Tibial nerve (tissue), 3 donors: ENCODE measurements around the gene CD14.

ENCODE experiments used
- CTCF ChIP-seq, 5 experiments: fragments of 200-600 bp in 3 of 5; fragments of 450-650 bp in 2 of 5; sonication (generic) in 3 of 5; IDR thresholded peaks; one replicate each; pipeline ENCODE4 v1.5.1; 2016 to 2019; ENCODE audit warnings: antibody characterized with exemption in 5 of 5, mild to moderate bottlenecking in 3 of 5, moderate library complexity in 2 of 5
- POLR2A ChIP-seq, 2 donors: fragments of 450-650 bp; IDR thresholded peaks; one replicate each; pipeline ENCODE4 v1.6.1; 2017; ENCODE audit warnings: antibody characterized with exemption in 2 of 2, mild to moderate bottlenecking in 2 of 2, moderate library complexity in 2 of 2

- TF ChIP-seq POLR2A (IDR thresholded peaks at IDR 0.05) = no peak
- no peak for TF ChIP-seq CTCF (IDR thresholded peaks at IDR 0.05)
These were observed 1.1 kb downstream of the CD14 start for GRCh38 chr5:140631831-140632365.
